HG03097 (cell line): ENCODE results near the gene RIPOR1.
"Not testable (repeated sequence)": the region's sequence is repeated elsewhere in the genome, so short reads cannot be mapped to it uniquely, and the experiment has no call there.

Source experiments
- ATAC-seq: cut with Tn5 transposase; IDR thresholded peaks from one replicate; pipeline ENCODE4 v1.9.1; 2021; ENCODE audit not compliant: unreplicated experiment, low FRiP score

The RIPOR1 gene, protein sequence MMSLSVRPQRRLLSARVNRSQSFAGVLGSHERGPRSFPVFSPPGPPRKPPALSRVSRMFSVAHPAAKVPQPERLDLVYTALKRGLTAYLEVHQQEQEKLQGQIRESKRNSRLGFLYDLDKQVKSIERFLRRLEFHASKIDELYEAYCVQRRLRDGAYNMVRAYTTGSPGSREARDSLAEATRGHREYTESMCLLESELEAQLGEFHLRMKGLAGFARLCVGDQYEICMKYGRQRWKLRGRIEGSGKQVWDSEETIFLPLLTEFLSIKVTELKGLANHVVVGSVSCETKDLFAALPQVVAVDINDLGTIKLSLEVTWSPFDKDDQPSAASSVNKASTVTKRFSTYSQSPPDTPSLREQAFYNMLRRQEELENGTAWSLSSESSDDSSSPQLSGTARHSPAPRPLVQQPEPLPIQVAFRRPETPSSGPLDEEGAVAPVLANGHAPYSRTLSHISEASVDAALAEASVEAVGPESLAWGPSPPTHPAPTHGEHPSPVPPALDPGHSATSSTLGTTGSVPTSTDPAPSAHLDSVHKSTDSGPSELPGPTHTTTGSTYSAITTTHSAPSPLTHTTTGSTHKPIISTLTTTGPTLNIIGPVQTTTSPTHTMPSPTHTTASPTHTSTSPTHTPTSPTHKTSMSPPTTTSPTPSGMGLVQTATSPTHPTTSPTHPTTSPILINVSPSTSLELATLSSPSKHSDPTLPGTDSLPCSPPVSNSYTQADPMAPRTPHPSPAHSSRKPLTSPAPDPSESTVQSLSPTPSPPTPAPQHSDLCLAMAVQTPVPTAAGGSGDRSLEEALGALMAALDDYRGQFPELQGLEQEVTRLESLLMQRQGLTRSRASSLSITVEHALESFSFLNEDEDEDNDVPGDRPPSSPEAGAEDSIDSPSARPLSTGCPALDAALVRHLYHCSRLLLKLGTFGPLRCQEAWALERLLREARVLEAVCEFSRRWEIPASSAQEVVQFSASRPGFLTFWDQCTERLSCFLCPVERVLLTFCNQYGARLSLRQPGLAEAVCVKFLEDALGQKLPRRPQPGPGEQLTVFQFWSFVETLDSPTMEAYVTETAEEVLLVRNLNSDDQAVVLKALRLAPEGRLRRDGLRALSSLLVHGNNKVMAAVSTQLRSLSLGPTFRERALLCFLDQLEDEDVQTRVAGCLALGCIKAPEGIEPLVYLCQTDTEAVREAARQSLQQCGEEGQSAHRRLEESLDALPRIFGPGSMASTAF

GRCh38 chr16:67528222-67528869 is at the start of gene RIPOR1:
TSS of gene RIPOR1 (plus strand) at chr16:67528829. CDS start at chr16:67538447, 9,618 bp downstream.
- no peak for ATAC-seq

- peak; percentile 87 for ATAC-seq
Observed at GRCh38 chr16:67480833-67481560, 47.6 kb upstream of the RIPOR1 start, which contains the start of gene ATP6V0D1. TSS of gene ATP6V0D1 (minus strand) at chr16:67481157. CDS start at chr16:67481086, 71 bp downstream.

DNA sequence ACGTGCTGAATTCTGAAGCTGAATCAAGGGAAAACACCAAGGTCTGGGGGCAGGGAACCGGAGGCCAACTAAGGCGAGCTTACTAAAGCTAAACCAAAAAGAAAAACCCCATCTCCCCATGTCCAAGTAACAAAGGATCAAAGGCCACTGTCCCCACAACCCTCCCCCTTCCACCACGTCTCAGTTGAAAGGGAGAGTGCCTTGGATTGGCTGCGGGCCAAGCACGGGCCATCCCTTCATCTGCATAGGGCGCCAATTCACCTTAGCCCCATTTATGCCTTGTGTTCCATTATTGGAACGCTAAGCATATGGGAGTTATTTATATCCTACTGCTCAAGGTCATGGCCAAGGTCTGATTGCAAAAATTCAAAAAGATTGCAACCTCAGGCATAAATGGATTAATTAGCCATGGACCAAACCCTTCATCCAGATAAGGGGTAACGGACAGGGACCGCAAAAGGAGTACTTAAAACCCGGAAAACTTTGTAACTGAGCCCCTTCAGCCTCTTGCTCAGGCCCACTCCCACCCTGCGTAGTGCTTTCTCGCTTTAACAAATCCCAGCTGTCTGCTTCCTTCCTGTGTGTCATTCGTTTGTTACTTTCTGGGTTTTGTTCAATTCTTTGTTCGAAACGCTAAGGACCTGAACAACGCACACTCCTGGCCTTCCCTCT is 46.9 kb upstream of the RIPOR1 start:
- ATAC-seq = no peak

DNA sequence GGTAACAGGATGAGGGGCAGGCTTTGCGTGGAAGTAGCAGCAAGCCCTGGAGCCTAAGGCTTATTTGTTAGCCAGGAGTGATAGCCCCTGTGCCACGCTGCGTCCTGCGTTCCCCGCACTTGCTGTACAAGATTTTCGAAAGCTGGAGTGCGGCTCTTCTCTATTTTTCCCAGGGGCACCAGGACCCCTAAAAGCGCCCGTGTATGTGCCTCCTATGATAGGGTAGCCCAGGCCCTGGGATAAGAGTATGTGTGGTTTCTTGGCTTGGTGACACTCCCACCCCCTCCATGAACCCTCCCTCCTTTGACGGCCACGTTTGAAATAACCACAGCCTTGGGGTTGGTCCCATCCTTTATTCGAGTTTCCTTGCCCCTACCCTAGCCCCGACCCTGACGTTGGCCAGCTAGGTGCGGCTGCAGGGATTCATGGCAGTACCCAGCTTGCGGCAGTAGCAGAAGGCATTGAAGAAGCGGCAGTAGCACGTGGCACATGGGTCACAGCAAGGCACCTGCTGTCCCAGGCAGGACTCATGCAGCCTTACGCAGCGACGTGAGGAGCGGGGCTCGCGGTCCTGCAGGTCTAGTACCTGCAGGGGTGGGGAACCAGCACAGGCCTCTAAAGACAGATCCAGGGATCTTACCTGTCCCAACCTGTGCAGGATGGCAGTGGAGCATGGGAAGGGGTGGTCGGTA is 46.2 kb upstream of the RIPOR1 start:
- no peak for ATAC-seq

GRCh38 chr16:67483150-67483549 is 45.5 kb upstream of the RIPOR1 start, which contains the start of gene AGRP:
TSS of gene AGRP (minus strand) at chr16:67483547. CDS start at chr16:67483398, 149 bp downstream.
- ATAC-seq = no peak

GRCh38 chr16:67483731-67484525 is 44.7 kb upstream of the RIPOR1 start:
- no peak for ATAC-seq

DNA sequence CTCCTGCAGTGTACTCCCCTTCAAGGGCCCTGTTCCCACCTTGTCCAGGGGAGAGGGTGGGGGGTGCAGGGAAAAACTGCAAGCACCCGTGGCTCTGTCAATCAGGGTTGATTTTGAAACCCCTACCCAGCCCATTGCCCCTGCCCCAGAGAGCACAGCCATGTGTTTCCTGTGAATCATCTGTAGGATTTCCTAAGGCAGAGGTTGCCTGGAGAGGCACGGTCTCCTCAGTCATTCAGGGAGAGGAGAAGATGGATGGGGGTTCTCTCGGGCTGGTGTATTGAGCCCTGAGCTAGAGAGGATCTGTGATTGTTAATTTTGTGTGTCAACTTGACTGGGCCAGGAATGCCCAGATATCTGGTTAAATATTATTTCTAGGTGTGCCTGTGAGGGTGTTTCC is 41.8 kb upstream of the RIPOR1 start:
- no peak for ATAC-seq

GRCh38 chr16:67487561-67487960 is 41.1 kb upstream of the RIPOR1 start:
- not testable (repeated sequence) for ATAC-seq

GRCh38 chr16:67489401-67490083 is 39.1 kb upstream of the RIPOR1 start:
- no peak for ATAC-seq

DNA sequence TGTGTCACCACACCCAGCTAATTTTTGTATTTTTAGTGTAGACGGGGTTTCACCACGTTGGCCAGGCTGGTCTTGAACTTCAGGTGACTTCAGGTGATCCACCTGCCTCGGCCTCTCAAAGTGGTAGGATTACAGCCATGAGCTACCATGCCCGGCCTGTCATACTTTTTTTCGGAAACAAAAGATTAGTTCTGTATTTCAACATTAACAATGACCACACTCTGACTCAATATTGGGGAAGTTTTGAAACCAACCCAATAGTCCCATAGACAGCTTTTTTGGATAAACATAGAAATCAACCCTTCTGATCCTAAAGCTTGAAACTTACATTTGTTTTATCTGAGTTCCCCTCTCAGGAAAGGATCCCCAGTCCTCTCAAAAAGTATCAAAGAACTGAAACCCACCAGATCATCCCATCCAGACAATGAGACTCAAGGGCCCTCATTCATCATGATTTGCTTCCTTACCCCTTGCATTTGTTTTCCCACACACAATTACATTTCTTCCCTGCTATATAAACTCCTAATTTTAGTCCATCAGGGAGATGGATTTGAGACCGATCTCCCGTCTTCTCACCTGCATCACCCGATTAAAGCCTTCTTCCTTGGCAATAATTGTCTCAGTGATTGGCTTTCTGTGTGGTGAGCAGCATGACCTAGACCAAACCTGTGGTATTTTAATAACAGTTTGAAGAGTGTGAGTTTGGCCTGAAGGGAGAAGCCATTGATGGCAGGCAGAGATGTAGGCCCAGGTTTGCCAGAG is 38.1 kb upstream of the RIPOR1 start:
- no peak for ATAC-seq

- no peak for ATAC-seq
Observed at GRCh38 chr16:67499106-67499505, 29.5 kb upstream of the RIPOR1 start.

GRCh38 chr16:67504031-67505021 is 24.3 kb upstream of the RIPOR1 start:
- ATAC-seq = no peak

- ATAC-seq = no peak
Observed at GRCh38 chr16:67506468-67506867, 22.2 kb upstream of the RIPOR1 start.

DNA sequence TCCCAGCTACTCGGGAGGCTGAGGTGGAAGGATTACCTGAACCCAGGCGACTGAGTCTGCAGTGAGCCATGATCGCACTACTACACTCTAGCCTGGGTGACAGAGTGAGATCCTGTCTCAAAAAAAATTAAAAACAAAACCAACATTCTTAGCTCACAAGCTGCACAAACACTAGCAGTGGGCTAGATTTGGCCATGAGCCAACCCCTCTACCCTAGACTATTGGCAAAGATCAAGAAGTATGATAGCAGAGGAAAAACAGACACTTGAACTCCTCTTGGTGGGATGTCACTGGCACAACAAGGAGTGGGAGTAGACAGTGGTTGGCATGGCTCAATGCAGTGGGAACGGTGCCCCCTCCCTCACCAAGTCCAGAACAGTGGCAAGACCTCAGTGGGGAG is 19.6 kb upstream of the RIPOR1 start:
- no peak for ATAC-seq

- ATAC-seq = not testable (repeated sequence)
Observed at GRCh38 chr16:67513892-67514291, 14.7 kb upstream of the RIPOR1 start.
